ENCODE data around the gene SHANK3.
"Not testable (repeated sequence)": the region's sequence is repeated elsewhere in the genome, so short reads cannot be mapped to it uniquely, and the experiment has no call there.

The SHANK3 gene

GRCh38 chr22:50640857-50641647, 31.6 kb upstream of the SHANK3 start:
- H3K4me3 ChIP-seq (ENCODE audit: low read depth, low read length): no peak overlapping the region
- no peak for TF ChIP-seq CTCF (IDR thresholded peaks at IDR 0.05; ENCODE audit: borderline replicate concordance, insufficient read depth, low read depth, low read length)

GRCh38 chr22:50641696-50642607, 30.7 kb upstream of the SHANK3 start:
- no peak overlapping the region for H3K4me3 ChIP-seq (ENCODE audit: low read depth, low read length)
- peak; percentile 23; the same call in 1 of the 2 replicates for TF ChIP-seq CTCF (IDR thresholded peaks at IDR 0.05; ENCODE audit: borderline replicate concordance, insufficient read depth, low read depth, low read length)

GRCh38 chr22:50643021-50643820, 29.4 kb upstream of the SHANK3 start:
- not testable (repeated sequence) for H3K4me3 ChIP-seq (ENCODE audit: low read depth, low read length)

GRCh38 chr22:50643821-50644101, 28.9 kb upstream of the SHANK3 start:
- not testable (repeated sequence) for H3K4me3 ChIP-seq (ENCODE audit: low read depth, low read length)

GRCh38 chr22:50653256-50653655, 19.4 kb upstream of the SHANK3 start:
- no peak for TF ChIP-seq CTCF (IDR thresholded peaks at IDR 0.05; ENCODE audit: borderline replicate concordance, insufficient read depth, low read depth, low read length)

GRCh38 chr22:50654664-50655063, 18.0 kb upstream of the SHANK3 start:
- H3K4me3 ChIP-seq (ENCODE audit: low read depth, low read length): not testable (repeated sequence)

More at GRCh38 chr22:50653256-50653655, 19.4 kb upstream of the SHANK3 start:
- no peak overlapping the region for H3K4me3 ChIP-seq (ENCODE audit: low read depth, low read length)

- H3K4me3 ChIP-seq (ENCODE audit: low read depth, low read length): no peak overlapping the region
- no peak for TF ChIP-seq CTCF (IDR thresholded peaks at IDR 0.05; ENCODE audit: borderline replicate concordance, insufficient read depth, low read depth, low read length)
These were observed 16.2 kb upstream of the SHANK3 start for GRCh38 chr22:50656122-50657070.

GRCh38 chr22:50657925-50658324, 14.7 kb upstream of the SHANK3 start:
- no peak for TF ChIP-seq CTCF (IDR thresholded peaks at IDR 0.05; ENCODE audit: borderline replicate concordance, insufficient read depth, low read depth, low read length)

GRCh38 chr22:50659711-50660110, 12.9 kb upstream of the SHANK3 start:
- not testable (repeated sequence) for H3K4me3 ChIP-seq (ENCODE audit: low read depth, low read length)

More at GRCh38 chr22:50657925-50658324, 14.7 kb upstream of the SHANK3 start:
- H3K4me3 ChIP-seq (ENCODE audit: low read depth, low read length): no peak overlapping the region
